ENCODE results near the gene TPRN.

Gene TPRN

DNA sequence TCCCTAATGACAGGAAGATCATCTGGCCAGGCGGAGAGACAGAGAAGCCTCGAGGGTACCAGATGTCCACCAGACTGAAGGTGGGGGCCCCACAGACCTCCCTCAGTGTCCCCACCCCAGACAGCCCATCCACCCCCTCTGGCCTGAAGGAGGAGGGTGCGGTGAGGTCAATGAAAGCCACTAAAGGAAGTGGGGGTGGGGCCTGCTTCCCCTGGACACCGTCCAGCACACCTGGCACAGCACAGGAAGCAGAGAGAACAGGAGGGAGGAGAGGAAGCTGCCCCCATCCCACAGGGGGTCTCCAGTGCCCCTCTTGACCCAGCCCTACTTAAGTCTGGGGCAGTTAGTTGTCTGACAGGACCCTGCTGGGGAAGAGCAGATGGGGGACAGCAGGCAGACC is 41.9 kb downstream of the TPRN start:
- DNase-seq = no peak

DNA sequence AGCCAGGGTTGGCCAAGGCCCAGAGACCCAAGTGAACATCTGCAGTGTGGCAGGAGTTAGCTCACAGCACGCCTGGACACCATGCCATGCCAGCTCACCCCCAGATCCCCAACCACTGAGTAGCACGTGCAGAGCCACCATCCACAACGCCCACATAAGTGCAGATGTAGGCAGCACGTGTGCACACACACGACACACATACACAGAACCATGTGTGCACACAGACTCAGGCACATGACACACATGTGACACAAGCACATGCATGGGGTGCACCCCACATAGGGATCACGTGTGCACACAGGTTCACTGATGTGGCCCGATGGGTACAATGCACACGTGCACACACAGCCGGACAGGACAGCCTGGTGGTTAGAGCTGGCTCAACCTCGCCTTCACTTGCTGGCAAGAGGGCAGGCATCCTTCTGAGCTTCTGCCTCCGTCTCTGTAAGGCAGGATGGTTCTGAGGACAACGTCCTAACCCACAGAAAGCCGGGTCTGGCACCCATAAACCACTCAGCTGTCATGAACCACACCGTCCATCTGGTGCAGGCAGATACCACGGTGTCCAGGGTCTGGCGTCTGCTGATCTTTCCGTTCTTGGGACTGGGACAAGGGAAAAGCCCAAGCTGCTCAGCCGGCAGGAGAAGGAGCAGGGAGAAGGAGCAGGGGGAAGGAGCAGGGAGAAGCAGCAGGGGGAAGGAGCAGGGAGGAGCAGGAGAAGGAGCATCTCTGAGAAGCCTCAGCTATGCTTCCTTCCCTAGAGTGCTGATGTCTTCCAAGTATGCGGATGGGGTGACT is 42.7 kb downstream of the TPRN start:
- DNase-seq = no peak

DNA sequence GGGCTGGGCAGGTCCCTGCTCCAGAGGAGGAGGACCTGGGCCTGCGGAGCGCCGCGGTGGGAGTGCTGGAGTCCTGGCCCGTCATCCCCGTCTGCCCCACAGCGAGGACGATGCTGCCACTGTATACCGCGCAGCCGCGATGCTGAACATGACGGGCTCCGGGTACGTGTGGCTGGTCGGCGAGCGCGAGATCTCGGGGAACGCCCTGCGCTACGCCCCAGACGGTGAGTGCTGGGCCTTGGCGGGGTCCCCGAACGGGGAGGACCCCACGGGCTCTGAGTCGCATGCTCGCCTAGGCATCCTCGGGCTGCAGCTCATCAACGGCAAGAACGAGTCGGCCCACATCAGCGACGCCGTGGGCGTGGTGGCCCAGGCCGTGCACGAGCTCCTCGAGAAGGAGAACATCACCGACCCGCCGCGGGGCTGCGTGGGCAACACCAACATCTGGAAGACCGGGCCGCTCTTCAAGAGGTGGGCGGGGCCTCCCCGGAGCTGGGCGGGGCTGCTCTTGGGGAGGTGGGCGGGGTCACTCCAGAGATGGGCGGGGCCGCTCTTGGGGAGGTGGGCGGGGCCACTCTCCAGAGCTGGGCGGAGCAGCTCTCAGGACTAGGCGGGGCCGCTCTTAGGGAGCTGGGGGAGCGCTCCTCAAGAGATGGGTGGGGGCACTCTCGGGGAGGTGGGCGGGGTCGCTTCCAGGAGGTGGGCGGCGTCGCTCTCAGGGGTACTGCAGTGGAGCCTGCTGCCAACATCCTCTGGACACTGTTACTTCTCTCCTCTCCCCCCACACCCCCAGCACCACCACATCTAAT is 43.8 kb downstream of the TPRN start:
- peak; percentile 47 for DNase-seq

DNA sequence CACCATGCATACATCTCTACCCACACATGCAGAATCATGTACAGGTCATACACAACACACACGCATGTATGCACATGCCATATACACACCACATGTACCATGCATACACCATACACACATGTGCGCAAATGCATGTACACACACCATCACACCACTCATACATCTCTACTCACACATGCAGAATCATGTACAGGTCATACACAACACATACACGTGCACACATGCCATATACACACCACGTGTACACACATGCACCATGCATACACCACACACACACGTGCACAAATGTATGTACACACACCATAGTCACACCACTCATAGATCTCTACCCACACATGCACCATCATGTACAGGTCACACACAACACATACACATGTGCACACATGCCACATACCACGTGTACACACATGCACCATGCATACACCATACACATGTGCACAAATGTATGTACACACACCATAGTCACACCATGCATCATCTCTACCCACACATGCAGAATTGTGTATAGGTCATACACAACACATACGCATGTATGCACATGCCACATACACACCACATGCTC is 47.6 kb downstream of the TPRN start:
- DNase-seq = no peak

DNA sequence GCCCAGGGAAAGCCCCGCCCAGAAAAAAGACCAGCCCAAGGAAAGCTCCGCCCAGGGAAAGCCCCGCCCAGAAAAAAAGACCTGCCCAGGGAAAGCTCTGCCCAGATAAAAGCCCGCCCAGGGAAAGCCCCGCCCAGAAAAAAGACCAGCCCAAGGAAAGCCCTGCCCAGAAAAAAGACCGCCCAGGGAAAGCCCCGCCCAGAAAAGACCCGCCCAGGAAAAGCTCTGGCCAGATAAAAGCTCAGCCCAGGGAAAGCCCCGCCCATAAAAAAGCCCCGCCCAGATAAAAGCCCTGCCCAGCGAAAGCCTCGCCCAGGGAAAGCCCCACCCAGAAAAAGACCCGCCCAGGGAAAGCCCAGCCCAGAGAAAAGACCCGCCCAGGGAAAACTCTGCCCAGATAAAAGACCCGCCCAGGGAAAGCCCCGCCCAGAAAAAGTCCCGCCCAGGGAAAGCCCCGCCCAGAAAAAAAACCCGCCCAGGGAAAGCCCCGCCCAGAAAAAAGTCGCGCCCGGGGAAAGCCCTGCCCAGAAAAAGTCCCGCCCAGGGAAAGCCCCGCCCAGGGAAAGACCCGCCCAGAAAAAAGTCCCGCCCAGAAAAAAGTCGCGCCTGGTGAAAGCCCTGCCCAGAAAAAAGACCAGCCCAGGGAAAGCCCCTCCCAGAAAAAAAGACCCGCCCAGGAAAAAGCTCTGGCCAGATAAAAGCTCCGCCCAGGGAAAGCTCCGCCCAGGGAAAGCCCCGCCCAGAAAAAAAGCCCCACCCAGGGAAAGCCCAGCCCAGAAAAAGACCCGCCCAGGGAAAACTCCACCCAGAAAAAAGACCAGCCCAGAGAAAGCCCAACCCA is 49.7 kb downstream of the TPRN start:
- DNase-seq = peak; percentile 49

DNA sequence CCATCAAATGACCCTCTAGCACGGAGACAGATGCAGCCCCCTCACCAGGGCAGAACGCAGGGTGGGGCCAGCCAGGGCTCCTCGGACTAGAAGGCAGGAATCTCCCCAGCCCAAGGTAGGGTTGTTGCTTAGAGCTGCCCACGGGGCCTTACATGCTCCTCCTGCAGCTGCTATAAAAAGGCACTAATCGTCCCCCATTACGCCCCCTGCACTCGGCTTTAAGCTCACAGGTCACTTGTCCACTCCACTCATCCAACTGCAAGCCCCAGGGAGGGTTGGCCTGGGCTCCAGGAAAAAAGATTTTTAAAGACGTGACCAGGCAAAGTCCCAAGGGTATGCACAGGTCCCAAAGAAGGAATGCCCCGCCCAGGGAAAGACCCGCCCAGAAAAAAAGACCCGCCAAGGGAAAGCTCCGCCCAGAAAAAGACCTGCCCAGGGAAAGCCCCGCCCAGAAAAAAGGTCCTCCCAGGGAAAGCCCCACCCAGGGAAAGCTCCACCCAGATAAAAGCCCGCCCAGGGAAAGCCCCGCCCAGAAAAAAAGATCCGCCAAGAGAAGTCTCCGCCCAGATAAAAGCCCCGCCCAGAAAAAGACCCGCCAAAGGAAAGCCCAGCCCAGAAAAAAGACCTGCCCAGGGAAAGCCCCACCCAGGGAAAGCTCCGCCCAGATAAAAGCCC is 50.5 kb downstream of the TPRN start:
- no peak for DNase-seq

DNA sequence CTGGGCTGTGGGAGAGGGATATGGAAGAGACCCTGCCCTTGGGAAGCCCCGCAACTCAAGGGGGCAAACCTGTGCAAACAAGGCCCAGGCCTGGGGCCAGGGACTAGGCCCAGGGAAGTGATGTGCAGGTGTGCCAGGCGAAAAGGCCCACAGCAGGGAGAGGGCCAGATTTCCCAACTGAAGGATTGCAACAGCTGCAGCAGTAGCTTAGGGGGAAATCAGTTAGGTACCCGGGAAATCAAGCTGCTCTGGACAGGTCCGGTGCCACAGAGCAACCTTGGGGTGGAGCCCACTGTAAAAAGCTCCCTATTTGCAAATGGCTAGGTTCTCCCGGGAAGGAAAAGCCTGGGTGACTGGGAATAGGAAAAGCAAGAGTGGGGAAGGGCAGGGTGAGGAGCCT is 51.2 kb downstream of the TPRN start:
- DNase-seq = no peak

DNA sequence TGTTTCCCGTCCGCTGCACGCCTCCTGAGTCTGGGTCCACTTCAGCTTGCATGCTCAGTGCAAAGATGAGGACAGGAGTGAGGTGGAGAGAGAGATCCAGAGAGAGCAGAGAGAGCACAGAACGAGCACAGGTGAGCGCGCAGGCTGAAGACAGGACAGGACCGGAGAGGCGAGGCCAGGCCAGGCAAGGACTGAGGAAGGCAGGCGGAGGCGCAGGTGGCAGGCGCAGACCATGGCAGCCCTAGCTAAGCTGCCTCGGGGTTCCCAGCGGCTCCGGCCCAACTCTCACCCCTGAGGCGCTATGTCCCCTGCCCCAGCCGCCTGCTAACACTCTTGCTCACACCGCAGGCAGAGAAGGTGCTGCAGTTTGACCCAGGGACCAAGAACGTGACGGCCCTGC is 51.9 kb downstream of the TPRN start:
- no peak for DNase-seq

DNA sequence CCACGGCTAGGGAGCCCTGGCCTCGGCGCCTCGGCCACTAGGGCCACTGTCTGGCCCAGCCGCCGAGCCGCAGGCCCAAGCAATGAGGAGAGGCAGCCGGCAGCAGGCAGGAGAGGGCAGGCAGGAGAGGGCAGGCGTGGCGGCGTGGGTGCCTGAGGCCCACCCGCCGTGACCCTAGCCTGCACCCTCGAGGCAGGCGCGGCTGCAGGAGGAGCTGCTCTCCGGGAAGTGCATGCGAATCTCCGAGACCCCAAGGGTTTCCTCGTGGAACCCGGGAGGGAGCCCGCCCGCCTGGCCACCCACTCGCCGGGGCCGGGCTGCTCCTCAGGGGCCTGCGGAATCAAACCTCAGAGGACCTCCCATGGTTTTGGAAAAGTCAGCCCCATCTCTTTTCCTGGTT is 52.3 kb downstream of the TPRN start:
- DNase-seq = no peak

DNA sequence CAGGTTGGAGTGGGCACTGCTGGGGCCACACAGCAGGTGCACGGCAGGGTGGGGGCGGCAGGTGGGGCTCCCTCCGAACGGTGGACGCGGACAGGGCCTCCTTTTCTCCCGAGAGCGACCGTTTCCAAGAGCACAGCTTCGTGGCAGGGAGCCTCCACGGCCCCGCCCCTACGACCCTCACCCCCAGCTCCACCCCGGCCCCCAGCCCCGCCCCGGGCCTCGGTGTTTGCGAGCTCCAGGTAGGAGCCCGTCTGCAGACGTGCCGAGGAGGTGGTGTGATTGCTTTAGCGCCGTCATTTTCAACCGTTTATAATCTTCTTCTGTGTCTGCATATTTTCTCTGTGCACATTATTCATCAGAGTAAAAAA is 52.8 kb downstream of the TPRN start:
- DNase-seq = no peak

DNA sequence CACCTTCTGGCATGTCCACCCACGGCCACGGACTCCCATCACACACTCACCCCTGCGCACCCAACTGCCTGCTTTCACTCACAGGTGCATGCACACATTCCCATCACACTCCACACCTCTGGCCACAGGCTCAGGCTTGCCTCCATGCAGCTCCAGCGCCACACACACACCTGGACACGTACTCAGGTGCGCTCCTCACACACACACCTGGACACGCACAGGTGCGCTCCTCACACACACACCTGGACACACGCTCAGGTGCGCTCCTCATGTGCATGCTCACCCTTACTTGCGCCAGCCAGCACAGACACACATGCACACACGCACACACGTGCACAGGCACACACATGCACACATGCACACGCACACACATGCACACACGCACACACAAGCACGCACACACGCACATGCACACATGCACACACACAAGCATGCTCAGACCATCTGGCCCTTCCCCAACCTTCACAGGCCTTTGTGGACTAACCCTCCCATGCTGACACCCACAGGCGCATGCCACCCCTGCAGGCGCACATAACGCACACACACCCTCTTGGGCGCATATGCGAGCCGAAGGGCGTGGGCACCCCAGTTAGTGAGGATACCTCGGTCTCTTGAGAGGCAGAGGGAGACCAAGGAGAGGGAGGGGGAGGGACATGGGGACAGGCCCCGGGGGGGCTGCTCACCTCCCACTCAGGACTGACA is 53.3 kb downstream of the TPRN start:
- DNase-seq = no peak

DNA sequence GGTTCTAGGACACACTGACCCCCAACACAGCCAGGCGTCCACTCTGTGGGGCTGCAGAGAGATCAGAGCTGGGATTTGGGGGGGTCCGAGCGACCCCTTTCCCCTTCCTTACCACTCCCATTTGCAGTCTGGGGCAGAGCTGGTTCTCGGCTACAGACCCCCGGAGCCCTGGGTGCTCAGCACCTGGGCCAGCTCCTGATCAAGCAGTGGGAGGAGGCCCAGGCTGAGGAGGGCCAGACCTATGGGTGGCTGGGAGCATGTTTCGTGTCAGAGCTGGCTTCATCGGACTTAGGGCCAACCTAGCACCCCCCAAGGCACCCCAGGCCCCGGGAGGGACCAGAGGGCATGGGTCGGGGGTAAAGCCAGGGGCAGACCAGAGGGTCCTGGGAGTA is 54.0 kb downstream of the TPRN start:
- DNase-seq = no peak

DNA sequence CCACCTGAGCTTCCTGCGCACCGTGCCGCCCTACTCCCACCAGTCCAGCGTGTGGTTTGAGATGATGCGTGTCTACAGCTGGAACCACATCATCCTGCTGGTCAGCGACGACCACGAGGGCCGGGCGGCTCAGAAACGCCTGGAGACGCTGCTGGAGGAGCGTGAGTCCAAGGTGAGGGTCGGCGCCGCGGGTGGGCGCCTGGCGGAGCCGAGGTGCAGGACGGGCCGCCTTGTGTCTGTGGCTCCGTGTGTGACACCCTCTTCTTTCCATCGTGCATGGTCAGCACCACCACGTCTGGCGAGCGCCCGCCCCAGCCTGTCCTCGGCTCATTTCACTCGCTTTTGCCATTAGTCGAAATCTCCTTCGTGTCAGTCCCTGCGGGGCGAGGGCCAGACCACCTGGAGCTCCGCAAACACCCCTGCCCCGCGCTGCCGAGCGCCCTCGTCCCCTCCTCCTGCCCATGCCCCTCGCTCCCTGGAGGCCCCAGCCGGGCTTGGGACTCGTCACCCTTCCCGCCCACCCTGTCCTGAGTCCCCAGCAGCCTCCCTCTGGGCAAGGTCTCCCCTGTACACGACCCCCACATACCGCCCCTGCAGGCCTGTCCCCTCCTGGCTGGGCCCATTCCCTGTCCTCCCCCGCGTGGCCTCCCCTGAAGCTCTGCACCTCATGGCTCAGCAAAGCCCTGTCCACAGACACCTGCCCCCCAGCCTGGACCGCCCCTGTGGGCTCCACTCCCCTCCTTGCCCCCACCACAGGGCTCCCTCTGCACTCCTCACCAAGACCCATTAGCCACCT is 54.6 kb downstream of the TPRN start:
- DNase-seq = no peak

DNA sequence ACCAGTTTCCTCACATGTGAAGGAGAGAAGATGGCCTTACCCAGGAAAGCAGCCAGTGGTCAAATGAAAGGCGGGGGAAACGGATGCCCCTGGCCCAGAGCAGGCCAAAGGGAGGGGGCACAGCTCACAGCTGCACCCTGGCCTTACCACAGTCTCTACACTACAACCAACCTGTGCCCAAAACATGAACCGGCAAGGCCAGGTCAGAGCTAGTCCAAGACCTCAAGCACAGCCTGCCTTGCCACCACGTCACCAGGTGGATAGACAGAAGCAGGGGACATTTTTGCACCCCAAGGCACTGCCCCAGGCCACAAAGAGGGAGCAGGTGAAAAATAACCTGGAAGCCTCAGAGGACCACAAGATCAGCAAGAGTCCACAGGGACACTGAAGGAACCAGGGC is 57.1 kb downstream of the TPRN start:
- no peak for DNase-seq

DNA sequence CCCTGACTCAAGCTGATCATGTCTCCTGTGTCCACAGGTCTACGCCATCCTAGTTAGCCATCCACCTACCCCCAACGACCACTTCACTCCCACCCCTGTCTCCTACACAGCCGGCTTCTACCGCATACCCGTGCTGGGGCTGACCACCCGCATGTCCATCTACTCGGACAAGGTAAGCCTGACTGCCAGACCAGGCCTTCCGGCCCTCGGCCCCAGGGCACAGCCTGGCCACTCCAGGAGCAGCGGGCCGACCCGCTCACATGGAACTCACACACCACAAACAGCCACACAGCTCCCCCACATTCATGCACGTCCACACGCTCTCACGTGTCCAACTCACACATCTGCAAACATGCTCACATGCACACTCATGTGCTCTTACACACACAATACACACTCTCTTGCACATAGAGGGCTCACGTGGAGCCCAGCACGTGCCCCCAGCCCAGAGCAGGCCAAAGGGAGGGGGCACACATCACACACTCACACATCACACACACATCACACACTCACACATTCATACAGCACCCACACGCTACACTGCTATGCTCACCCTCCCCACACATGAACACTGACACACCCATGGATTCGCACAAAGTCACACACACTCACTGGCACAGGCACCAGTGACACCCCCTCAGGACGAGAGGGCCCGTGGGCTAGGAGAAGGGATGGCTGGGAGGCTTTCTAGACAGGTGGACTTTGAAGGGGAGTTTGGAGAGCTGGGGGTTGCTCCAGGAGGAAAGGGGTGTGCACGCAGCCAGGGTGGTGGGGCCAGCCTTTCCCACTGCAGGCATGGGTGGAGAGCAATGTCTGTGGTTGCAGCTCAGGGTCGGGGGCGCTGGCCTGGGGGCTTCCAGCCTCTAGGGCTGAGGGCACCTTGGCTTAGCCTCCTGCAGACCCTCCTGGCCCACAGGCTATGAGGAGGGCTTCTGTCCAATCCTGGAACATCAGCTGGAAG is 58.3 kb downstream of the TPRN start:
- no peak for DNase-seq

Data from CD4-positive, alpha-beta T cell treated with Interleukin-15 for 1 hour (primary cell).